Peyer's patch (tissue), 4 donors: ENCODE data around the gene ADAMTS4. TPM values are rescaled to one million over a fixed set of nuclear protein-coding genes. Genes with fewer than 3 reads are reported as not detected.

Source experiments
- DNase-seq, 3 donors: peaks; one replicate each; pipeline ENCODE4 v3.0.0-alpha.2; 2017 to 2019
- H3K27ac ChIP-seq, 4 donors: fragments of 200-600 bp; sonication (generic); one replicate each; pipeline ENCODE4 v1.5.1; 2016 to 2019
- H3K27me3 ChIP-seq, 2 donors: fragments of 200-600 bp; sonication (generic); one replicate each; pipeline ENCODE4 v1.5.1; 2019
- H3K36me3 ChIP-seq, 3 donors: fragments of 200-600 bp; sonication (generic); one replicate each; pipeline ENCODE4 v1.5.1; 2016 to 2019
- H3K4me1 ChIP-seq, 4 donors: fragments of 200-600 bp; sonication (generic); one replicate each; pipeline ENCODE4 v1.5.1; 2016 to 2019
- H3K4me3 ChIP-seq, 4 donors: fragments of 200-600 bp; sonication (generic); 1 replicate in 3 of 4; 2 replicates in 1 of 4; pipeline ENCODE4 v1.5.1; 2016 to 2019; ENCODE audit warnings: mild to moderate bottlenecking in 1 of 4
- H3K9me3 ChIP-seq, 4 donors: fragments of 200-600 bp; sonication (generic); one replicate each; pipeline ENCODE4 v1.5.1; 2016 to 2019; ENCODE audit warnings: mild to moderate bottlenecking in 1 of 4
- CTCF ChIP-seq, 6 experiments: fragments of 450-650 bp in 4 of 6; fragments of 200-600 bp in 2 of 6; sonication (generic) in 1 of 6; IDR thresholded peaks; one replicate each; pipeline ENCODE4 v1.5.1; 2017 to 2019; ENCODE audit warnings: antibody characterized with exemption in 6 of 6, mild to moderate bottlenecking in 3 of 6, moderate library complexity in 1 of 6
- POLR2A ChIP-seq, 2 donors: fragments of 450-650 bp; IDR thresholded peaks; one replicate each; pipeline ENCODE4 v1.5.1; 2017; ENCODE audit warnings: antibody characterized with exemption in 2 of 2, mild to moderate bottlenecking in 2 of 2, moderate library complexity in 2 of 2
- total RNA-seq, 4 donors: library from RNA; depleted of rRNA; stranded (reverse); fragments of >200 nt; gene quantifications; one replicate each; pipeline ENCODE4 v1.1.0, GENCODE V29; 2016

ADAMTS4 gene
- total RNA-seq, 4 donors from 2014 or later: 0.18 to 65.2 (median 1.9) TPM

GRCh38 chr1:161191971-161192370 is 6.9 kb downstream of the ADAMTS4 start:
- Histone ChIP-seq H3K27me3 (no peaks in the 10 kb centered on the region), H3K36me3 (no peaks in the 10 kb centered on the region), H3K9me3 (no peaks in the 10 kb centered on the region), H3K4me1 (peaks cover 0 to 12% (median 7%) of the 10 kb centered on the region in 4 donors), H3K27ac (no peak overlapping the region), H3K4me3 (no peak overlapping the region)
- TF ChIP-seq CTCF (IDR thresholded peaks at IDR 0.05) (no peak), POLR2A (IDR thresholded peaks at IDR 0.05) (no peak)
- no peak for DNase-seq

- no peak for TF ChIP-seq POLR2A (IDR thresholded peaks at IDR 0.05)
- TF ChIP-seq CTCF (IDR thresholded peaks at IDR 0.05): no peak
- Histone ChIP-seq H3K9me3 (no peaks in the 10 kb centered on the region), H3K27ac (no peak overlapping the region), H3K36me3 (no peaks in the 10 kb centered on the region), H3K27me3 (no peaks in the 10 kb centered on the region), H3K4me1 (peaks cover 0 to 19% (median 7%) of the 10 kb centered on the region in 4 donors), H3K4me3 (no peak overlapping the region)
- DNase-seq: no peak
Measured at GRCh38 chr1:161190962-161191521, 7.8 kb downstream of the ADAMTS4 start.

- H3K4me1 ChIP-seq: peaks cover 0 to 17% (median 7%) of the 10 kb centered on the region in 4 donors
- H3K4me3 ChIP-seq: no peak overlapping the region
- H3K27ac ChIP-seq: no peak overlapping the region
- no peak for DNase-seq
- H3K9me3 ChIP-seq: no peaks in the 10 kb centered on the region
- no peaks in the 10 kb centered on the region for H3K36me3 ChIP-seq
- no peaks in the 10 kb centered on the region for H3K27me3 ChIP-seq
- TF ChIP-seq POLR2A (IDR thresholded peaks at IDR 0.05): no peak
- TF ChIP-seq CTCF (IDR thresholded peaks at IDR 0.05): no peak
Measured at GRCh38 chr1:161189036-161189435, 9.8 kb downstream of the ADAMTS4 start.

- TF ChIP-seq POLR2A (IDR thresholded peaks at IDR 0.05) (no peak), CTCF (IDR thresholded peaks at IDR 0.05) (no peak)
- Histone ChIP-seq H3K4me1 (peaks cover 0 to 17% (median 4%) of the 10 kb centered on the region in 4 donors), H3K27me3 (no peaks in the 10 kb centered on the region), H3K4me3 (no peak overlapping the region), H3K27ac (peak overlapping the region in 1 of 4 donors; percentile 17), H3K9me3 (no peaks in the 10 kb centered on the region), H3K36me3 (no peaks in the 10 kb centered on the region)
- no peak for DNase-seq
Measured at GRCh38 chr1:161188381-161188780, 10.5 kb downstream of the ADAMTS4 start.

GRCh38 chr1:161187311-161187710 is 11.5 kb downstream of the ADAMTS4 start:
- Histone ChIP-seq H3K9me3 (no peaks in the 10 kb centered on the region), H3K4me1 (peaks cover 0 to 15% (median 3%) of the 10 kb centered on the region in 4 donors), H3K27ac (peak overlapping the region in 2 of 4 donors; percentile 22 to 64), H3K36me3 (no peaks in the 10 kb centered on the region), H3K4me3 (no peak overlapping the region), H3K27me3 (no peaks in the 10 kb centered on the region)
- TF ChIP-seq POLR2A (IDR thresholded peaks at IDR 0.05) (no peak), CTCF (IDR thresholded peaks at IDR 0.05) (no peak)
- no peak for DNase-seq
